ENCODE results near the gene AMMECR1.
"Not testable (repeated sequence)": the region's sequence is repeated elsewhere in the genome, so short reads cannot be mapped to it uniquely, and the experiment has no call there.

AMMECR1 gene

GRCh38 chrX:110162131-110162530 lies 155.8 kb downstream of the AMMECR1 start:
- DNase-seq = no peak

- DNase-seq = no peak
Measured at GRCh38 chrX:110161361-110161686, 156.6 kb downstream of the AMMECR1 start.

- DNase-seq = no peak
Measured at GRCh38 chrX:110159865-110160264, 158.0 kb downstream of the AMMECR1 start.

GRCh38 chrX:110159235-110159634 lies 158.7 kb downstream of the AMMECR1 start:
- DNase-seq = no peak

GRCh38 chrX:110157444-110157843 lies 160.4 kb downstream of the AMMECR1 start:
- DNase-seq = no peak

- no peak for DNase-seq
Measured at GRCh38 chrX:110156167-110156754, 161.6 kb downstream of the AMMECR1 start.

GRCh38 chrX:110155759-110156158 lies 162.1 kb downstream of the AMMECR1 start:
- no peak for DNase-seq

- not testable (repeated sequence) for DNase-seq
Measured at GRCh38 chrX:110154328-110154727, 163.6 kb downstream of the AMMECR1 start.

GRCh38 chrX:110153896-110154295 lies 164.0 kb downstream of the AMMECR1 start:
- no peak for DNase-seq

- no peak for DNase-seq
Measured at GRCh38 chrX:110153244-110153643, 164.6 kb downstream of the AMMECR1 start.

- peak; percentile 8 for DNase-seq
Measured at GRCh38 chrX:110146521-110146920, 171.4 kb downstream of the AMMECR1 start.

GRCh38 chrX:110145854-110146253 lies 172.0 kb downstream of the AMMECR1 start:
- DNase-seq = no peak

GRCh38 chrX:110145311-110145710 lies 172.6 kb downstream of the AMMECR1 start:
- no peak for DNase-seq

Measured in NCI-H1417 treated with DMSO at 0.1 percent for 48 hours (cell line).